NK-92 treated with Interleukin-12 subunit alpha and Interleukin-12 subunit beta, amount 100 ng/mL, for 24 hours (cell line): ENCODE data around the gene TBX5.

ENCODE experiments used
- DNase-seq: peaks from one replicate; lab custom pipeline; 2025; lab: John Stamatoyannopoulos, UW

TBX5 gene

DNA sequence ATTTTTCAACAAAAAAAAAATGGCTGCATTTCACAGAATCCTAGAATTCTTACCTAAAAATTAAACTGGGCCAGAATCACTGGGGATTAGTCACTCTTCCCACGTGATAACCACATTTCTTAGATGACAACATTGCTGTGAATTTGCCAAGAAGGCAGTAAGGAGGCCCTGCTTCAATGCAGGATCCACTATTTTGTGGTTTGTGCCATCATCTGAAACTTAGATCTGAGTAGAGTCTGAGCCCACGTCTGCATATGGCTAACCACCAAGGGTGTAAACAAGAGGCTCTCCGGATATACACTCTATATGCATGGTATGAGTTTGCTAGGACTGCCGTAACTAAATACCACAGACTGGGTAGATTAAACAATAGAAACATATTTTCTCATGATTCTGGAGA is 24.4 kb upstream of the TBX5 start:
- no peak for DNase-seq

DNA sequence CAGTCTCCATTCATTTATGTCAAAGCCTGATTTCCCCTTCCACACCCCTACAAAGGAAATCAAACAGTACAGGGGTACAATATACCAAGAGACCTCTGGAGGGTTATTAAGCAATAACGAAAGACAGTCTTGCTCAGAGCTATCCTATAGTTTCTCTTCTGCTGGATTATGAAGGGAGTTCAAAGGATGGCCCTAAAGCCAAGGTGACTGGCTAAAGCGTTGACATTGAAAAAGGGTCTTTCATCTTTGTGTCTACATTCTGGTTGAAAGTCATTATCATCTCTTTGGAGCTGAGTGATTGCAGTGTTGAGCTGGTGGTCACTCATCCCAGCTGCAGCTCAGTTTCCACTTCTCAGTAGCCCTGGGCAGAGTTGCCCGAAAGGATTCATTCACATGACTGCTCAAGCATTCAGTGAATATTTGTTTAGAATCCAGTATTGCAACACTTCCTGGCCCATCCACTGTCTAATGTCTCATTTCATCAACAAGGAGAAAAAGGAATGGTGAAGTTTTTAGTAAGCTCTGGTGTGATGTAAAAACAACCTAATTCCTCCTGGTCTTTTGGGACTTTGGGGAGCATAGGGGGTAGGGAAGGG is 19.2 kb upstream of the TBX5 start:
- DNase-seq = no peak

DNA sequence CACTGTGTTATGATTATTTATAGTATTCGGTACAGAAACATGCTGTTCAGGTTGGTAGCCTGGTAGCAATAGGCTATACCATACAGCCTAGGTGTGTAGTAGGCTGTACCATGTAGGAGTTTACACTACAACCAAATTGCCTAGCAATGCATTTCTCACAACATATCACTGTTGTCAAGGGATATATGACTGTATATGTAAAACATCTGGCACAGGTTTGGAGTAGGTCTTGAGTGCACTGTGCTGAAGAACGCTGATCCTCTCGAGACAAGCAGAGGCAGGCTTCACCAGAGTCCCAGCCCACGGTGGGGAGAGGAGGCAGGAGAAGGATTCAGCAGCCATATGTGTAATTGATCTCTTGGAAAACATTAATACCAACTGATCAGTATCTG is 15.0 kb upstream of the TBX5 start:
- no peak for DNase-seq

DNA sequence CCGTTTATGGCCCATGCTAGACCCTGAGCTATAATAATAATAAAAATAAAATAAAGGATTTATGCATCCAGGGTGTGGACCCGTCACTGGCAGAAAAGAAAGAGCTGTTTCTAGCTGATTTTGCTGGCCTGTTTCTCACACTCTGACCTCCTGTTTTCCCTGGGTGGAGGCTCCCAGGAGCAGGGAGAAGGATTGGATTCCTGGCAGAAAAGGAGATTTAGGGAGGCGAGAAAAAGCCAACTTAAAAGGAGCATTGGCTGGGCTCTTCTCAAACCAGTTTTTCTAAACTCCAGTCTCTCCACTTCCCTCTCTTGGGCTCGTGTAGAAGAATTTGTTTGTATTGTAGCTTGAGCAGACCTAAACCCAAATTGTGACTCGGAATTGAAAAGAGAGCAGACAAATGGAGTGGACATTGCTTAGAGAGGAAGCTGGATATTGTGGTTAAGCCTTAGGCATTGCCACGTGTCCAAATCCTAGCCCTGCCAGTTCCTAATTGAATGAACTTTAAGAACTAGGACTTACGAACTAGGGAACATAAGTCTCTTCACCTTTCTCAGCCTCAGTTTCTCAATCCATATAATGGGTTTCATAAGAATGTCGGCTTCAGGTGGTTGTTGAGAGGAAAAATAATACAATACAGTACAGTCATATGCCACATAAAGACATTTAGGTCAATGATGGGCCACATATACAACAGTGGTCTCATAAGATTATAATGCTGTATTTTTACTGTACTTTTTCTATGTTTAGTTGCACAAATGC is 14.4 kb upstream of the TBX5 start:
- DNase-seq = no peak

DNA sequence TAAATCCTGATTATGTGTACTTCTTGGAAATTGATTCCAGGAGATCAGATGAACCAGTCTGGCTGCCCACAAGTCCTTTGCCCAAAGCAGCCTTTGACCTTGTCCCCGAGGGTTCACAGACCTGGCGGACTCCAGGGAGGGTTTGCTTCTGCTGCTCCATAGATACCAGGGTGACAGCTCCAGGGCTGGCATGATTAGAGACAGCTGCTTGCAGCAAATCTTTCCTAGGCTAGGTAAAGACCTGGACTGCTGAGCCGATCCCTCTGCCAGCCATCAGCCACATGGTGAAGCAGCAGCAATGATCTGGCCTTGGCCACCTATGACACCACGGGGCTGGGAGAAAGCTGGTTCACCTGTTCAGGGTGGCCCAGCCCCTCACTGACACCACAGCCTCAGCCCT is 10.1 kb upstream of the TBX5 start:
- DNase-seq = no peak

DNA sequence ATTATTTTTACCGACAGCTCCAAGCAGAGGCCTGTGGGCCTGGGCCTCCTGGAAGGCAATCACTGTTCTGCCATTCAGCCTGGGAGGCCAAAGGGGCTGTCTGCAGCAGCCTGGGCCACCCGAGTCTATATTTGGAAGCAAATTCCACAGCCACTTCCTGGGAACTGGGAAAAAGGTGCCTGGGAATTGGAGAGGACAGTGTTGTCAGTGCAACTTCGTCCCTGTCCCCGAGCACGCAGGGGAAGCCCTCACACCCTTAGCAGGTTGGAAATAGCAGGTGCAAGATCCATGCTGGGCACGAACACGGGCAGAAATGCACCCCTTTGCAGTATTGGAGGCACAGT is 9.6 kb upstream of the TBX5 start:
- DNase-seq = no peak

DNA sequence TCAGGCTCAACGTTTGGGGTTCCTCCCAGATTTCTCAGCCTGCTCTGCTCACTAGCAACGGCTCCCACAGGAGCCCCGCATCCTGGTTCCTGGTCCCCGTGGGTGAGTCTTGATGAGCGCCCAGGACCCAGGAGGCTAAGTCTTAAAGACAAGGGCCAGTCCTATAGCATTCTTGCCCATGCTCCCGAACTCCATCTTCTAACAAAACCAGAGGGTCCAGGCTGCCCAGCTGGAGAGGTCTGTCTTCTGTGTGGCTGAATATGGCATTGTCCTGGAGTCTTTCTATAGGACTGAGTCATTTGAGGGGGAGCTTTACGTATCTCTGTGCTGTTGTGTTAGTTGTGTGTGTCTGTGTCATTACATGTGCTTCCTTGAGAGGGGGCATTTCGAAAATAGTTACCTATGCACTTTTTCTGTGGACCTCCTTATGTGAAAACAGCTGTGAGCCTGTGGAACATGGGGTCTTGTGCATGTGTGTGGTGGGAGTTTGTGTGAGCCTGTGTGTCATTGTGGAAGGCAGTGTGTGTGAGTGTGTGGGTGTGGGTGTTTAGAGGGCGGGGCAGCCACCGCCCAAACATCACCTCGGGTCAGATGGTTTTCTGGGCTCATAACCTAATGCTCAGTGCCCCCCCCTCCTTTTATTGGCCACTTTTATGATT is 9.1 kb upstream of the TBX5 start:
- no peak for DNase-seq

DNA sequence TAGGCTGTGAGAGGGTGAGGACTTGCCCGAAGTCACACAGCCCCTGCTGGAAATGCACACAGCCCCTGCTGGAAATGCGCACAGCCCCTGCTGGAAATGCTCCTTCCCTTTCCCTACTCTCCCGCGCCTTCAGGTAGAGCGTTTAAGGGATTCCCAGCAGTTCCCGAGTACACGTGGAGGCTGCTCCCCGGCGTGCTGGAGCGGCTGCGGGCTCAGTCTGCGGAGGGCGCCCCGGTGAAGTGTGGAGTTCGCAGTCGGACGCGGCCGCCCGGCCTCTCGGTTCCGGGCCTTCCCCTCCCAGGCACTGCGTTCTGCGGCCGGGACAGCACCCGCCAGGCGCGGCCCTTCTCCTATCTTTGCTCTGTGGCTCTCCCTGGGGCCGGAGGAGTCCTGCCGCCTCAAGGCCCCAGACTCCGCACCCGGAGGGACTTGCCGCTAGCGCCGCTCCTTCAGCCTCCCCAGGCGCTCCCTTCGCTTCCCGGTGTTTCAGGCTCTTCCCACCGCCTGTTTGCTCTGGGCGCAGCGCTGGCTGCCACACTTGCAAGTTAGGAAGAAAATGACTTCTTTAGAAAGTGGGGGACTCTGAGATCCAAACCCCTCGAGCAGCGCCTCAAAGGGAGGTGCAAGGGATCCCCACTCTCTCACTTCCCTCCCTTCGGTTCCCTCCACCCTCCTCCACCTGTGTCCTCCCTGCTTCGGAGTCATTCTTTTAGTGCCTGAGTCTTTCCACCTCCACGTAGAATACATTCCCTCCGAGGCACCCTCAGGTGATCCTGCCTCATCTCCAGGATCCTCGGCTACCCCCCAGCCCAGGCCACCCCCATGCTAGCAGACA is 8.3 kb upstream of the TBX5 start:
- DNase-seq = no peak

DNA sequence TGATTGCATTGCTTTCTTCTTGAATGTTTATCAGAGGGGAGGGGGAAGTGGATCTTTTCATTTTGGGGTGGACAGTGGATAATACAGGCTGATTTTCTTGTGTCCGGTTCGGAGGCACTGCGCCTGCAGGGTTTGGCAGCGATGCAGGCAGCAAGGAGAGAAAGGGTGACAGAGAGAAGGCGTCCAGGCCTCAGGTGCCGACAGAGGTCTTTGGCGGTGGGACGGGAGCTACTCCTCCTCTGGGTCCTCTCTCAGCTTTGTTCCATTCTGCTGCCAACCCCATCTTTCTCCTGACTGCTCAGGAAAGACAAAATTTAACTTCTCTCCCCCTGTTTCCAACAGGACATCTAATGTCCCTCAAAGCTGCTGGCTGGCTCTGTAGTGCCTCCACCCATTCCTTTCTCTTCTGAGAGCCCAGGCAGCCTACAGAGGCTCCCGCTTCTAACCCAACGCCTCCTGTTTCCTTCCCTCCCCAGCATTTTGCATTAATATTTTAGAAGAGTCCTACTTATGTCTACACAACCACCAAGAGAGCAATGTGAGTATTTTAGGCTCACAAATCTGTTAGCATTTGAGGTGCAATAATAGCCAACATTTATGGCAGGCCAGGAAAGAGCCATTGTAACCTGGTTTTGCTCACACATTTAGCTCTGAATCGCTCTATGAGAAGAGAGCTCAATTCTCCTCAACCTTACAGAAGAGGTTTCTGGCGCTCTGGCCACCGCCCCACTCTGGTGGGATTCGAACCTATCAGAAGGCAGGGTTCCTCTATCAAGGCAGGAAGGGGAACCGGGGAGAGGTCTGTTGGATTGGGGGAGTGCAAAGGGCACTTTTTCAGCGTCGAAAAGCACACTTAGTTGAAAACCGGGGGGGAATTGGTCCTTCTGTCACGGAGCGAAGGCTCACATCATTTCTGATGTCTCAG is 7.1 kb upstream of the TBX5 start:
- no peak for DNase-seq

DNA sequence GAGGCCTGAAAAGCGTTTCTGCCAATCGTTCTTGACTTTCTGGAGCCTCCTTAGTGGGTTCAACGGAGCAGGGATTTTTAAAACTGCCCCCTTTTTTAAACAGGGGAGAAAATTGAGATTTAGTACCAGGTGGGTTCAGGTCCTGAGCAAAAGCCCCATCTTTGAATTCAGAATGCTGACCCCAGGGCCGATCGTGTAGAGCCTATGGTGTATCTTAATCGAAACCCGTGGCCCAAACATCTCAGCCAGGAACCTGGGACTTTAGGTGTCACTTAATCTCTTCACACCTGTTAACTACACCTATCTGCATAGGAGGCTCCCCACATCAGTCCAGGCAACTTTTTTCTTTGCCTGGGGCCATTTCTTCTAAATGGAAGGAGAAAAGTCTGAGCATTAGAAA is 6.4 kb upstream of the TBX5 start:
- DNase-seq = no peak

DNA sequence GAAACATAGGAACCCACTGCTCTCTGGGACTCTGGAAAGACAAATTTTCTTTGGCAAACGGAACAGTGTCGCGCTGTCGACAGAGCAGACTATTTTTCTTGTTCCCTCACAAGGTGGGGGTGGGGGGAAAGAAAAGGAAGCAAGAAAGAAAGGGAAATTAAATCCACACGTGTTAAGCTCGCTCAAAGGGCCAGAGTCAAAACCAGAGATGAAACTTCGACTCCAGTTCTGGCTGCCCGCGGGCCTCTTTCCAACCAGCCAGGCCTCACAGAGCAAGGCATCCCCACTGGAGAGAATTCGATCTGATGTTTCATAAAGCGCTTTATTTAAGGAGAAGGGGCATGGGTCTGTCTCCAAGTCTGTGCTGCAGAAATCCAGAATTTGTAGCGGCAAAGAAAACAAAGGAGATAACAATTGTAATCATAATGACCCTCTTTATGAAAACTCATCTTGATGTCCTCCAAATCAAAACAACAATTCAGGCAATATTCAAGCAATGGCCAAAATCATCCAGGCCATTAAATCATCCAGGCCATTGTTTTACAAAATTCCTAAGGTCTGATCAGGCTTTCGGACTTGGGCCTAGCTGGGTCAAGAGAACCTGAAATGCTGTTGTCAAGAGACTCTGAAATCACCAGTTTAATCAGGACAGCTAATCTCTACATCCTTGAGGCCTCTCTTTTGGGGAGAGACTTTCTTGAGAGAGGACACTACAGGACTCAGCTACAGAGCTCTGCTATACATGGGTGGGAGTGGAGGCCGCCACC is 5.3 kb upstream of the TBX5 start:
- no peak for DNase-seq

DNA sequence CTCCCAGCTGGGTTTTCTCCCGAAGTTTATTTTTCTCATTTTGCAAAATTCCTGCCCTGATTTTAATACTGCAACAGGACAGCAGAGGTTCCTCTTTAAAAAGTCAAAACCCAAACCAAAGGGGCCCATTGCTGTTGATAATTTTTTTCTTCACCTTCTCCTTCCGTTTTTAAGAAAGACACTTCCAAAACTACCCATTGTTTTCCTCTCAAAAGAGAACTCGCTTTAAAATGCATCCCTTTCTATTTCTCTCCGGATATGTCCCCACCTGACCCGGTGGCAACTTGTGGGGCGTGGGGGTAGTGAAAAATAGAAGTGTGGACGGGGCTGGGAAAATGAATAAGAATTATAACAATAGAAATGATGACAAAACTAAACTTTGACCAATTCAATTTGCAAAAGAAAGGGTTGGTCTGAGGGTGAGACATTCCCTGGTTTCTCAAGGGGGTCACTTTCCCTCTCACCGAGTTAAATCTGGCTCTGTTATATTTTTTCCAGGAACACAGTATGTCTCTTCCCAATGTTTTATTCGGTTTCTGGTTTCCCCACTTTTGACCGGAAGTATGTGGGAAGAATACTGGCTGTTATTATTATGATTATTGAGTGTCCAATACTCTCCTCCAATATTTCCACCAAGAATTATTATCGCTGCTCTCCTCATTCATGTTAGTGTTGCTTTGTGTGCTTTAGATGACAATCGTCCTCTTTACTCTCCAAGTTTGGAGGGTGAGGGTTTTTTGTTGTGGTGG is 4.1 kb upstream of the TBX5 start:
- DNase-seq = no peak

DNA sequence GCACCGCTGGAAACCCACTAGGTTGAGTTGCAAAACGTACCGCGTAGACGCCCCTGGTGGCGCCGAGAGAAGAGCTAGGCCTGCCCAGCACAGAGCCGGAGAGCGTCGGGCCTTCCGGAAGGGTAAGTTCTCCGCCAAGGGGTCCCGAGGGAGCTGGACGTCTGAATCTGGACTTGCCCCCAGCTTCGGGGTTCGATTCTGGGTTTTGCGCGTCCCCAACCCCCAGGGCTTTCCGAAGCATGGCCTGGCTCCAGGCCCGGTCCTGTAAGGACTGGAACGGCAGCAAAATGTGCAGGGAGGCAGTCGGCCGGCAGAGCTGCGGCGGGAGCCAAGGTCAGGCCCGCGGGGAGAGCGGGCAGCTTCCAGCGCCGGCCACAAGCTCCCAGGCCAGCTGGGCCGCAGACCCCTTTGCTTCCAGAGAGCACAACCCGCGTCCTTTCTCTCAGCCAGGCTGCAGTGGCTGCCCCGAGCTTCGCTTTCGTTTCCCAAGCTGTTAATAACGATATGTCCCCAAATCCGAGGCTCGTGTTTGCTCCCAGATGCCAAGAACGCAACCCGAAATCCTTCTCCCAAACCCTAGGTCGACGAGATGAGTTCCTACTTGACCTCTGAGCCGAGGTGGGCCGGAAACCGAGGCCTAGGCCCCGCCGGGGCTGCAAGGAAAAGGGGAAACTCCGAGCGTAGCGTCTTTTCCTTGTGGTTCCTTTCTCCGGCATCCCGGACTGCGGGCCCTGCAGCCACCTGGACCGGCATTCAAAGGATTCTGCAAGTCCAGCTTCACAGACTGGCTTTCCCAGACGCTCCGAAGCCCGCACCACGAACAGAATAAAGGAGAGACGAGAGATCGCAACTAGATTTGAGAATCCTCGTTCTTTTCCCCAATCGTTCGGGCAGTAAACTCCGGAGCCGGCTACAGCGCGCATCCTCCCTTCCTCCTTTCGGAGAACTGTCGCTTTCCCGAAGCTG is 3.2 kb upstream of the TBX5 start:
- DNase-seq = no peak

DNA sequence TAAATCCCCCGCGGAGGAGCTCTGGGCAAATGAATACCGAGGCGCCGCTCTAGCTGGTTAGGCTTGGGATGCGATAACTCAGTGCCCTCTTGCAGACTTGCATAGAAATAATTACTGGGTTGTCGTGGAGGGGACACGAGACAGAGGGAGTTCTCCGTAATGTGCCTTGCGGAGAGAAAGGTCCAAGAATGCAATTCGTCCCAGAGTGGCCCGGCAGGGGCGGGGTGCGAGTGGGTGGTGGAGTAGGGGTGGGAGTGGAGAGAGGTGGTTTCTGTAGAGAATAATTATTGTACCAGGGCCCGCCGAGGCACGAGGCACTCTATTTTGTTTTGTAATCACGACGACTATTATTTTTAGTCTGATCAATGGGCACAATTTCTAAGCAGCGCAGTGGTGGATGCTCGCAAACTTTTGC is 2.5 kb upstream of the TBX5 start:
- DNase-seq = no peak

DNA sequence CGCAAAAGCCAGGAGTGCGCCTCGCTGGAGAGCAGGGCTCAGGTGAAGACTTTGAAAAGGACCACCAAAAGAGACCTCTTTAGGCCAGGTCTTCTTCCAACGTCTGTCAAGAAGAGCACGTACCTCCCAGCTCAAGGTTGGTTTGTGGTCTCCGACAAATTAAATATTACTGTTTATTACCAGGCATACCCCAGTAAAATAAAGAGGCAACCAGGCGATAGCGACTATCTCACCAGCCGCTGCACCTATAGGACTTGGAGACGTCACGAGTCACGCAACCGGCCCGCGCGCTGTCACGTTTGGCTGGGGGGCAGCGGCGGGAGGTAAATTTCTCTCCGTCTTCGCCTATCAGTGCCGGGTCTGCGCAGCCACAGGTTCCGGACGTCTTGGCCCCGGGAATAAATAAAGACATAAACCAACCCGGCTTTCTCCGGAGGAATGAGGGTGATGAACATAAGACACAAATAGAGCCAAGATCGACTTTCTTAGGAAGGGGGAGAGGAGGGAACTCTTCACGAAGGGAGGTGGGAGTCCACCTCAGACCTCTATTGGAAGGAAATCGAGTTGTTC is 2.0 kb upstream of the TBX5 start:
- DNase-seq = no peak

DNA sequence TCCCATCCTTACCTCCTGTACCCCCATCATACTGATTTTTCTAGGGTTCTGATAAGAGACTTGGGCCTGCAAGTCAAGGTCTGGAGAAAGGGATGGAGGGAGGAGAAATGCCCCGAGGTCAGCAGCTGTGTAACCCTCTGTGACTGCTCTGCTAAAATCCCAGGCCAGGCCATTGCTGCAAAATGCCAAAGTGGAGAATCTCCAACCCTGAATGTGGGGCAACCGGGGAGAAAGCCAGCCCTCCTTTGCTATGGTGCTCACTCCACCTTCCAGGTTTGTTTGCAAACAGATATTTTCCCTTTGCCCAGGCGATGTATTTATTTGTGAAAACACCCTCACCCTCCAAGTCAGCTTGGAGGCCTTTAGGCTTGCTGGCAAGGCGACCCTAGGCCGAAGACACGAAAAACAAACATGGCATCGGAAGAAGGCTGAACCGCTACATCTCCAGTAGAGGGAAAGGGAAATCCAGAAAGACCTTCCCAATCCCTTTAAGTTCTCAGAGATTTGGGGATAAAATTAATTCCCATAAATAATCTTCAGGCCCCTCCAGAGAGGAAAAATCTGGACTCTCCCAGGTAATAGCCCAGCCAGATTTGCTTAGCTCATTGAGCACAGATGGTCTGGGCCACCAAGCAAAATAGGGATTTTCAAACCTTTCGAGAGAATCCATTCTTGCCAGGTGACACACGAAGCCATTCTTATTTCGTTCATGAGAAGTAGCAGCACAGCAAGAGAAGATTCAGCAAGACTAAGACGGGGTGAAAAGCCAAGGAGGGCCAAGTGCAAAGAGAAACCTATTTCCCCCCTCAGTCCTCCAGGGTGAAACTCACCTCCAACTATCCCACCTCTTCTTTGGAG is 1.3 kb upstream of the TBX5 start:
- DNase-seq = no peak

DNA sequence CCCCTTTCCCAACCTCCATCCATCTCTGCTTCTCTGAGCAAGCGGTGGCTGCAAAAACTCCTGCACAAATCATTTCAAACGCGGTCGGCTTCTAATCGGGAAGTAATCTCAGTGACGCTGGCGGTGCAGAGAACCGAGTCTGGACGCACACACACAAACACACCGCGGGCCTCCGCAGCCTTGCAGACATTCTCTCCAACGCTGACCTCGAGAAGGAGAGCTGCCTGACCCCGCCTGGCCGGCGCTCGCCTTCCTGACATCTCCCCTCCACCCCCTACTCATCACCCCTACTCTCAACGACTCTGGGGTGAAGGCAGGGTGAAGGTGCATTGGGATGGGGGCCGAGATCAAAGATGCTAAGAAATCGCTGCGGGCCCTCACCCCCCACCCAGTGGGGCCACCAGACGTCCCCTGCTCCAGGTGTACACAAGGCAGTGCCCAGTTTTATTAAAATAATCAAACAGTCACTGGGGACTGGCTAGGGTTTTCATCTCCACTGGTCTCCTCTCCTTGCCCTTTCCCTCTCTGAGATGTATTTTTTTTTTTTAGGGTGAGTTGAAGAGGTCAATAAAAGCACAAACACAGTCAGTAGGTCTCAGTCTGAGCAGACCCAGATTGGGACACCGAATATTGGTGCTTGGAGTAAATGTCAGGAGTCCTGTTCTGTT is 506 bp upstream of the TBX5 start:
- DNase-seq = no peak
